ENCODE results near the gene MEGF6.

DNA sequence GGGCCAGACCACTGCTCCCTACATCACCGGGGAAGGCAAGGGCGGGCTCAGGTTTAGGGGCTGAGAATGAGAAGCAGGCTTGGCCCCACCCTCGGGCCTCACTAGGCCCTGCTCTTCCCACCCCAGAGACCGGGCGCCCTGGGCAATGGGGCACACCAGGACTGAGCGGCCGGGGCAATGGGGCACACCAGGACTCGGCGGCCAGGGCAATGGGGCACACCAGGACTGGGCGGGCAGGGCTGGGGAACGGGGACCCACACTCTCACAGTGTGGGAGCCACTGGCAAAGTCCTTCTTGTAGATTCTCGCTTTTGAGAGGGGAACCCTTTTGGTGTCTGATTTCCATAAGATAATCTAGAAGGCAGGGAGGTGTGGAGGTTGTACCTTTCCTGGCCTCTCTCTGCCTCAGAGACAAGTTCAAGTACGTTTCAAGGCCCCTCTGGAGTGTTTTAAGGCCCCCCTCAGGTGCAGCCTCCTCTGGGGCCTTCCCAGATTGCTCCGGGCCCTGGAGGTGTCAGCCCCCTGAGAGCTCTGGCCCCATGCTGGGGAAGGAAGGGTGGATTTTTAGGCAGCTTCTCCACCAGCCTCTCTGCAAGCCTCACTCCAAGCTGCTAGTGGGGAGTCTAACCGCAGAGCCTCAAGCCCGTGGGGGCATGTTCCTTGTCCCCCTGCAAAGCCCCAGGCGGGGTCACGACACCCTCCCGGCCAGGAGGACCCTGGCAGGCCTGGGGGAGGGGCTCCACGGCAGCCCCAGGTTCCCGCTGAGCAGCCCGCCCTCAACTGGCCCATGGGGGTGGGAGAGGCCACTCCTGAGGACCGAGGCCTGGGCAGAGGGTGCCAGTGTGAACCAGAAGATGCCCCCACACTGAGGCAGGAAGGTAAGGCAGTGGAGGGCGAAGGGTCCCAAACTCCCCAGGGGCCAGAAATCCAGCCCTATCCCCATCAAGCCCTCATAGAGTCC lies 90.6 kb downstream of the MEGF6 start:
- TF ChIP-seq POLR2A (IDR thresholded peaks at IDR 0.05; ENCODE audit: low read length), result no peak
- TF ChIP-seq GATA1 (IDR thresholded peaks at IDR 0.05; ENCODE audit: low read depth, low read length), result no peak

Measured in erythroblast (primary cell).